Activated CD4-positive, alpha-beta T cell treated with anti-CD3 and anti-CD28 coated beads, Interleukin-2, amount 10 ng/mL, durations not matched to agents 7 days and 5 days (primary cell): ENCODE measurements around the gene PSMD8. TPM values are rescaled to one million over a fixed set of nuclear protein-coding genes. Genes with fewer than 3 reads are reported as not detected.

Experiments used
- CTCF ChIA-PET: fragments of 350-600 bp; sonication (Branson Sonifier 250); formaldehyde crosslinking; loops from one replicate; lab custom pipeline; 2021; ENCODE audit warnings: antibody characterized with exemption; lab: Charles Lee
- POLR2A ChIA-PET: fragments of 350-600 bp; sonication (Branson Sonifier 250); formaldehyde crosslinking; loops from one replicate; lab custom pipeline; 2021; ENCODE audit warnings: antibody characterized with exemption; lab: Charles Lee
- DNase-seq: peaks from one replicate; pipeline ENCODE4 v3.0.0-alpha.2; 2020
- H3K27ac Mint-ChIP-seq: one replicate; pipeline ENCODE4 v1.8.0; 2021; ENCODE audit warnings: mild to moderate bottlenecking, moderate library complexity, mixed read lengths
- H3K27me3 Mint-ChIP-seq: one replicate; pipeline ENCODE4 v1.8.0; 2021; ENCODE audit warnings: mixed read lengths
- H3K36me3 Mint-ChIP-seq: one replicate; pipeline ENCODE4 v1.8.0; 2021; ENCODE audit warnings: low read depth, mixed read lengths
- H3K4me1 Mint-ChIP-seq: one replicate; pipeline ENCODE4 v1.8.0; 2021; ENCODE audit warnings: mixed read lengths
- H3K4me3 Mint-ChIP-seq: one replicate; pipeline ENCODE4 v1.8.0; 2021; ENCODE audit warnings: mild to moderate bottlenecking, moderate library complexity, mixed read lengths
- H3K9me3 Mint-ChIP-seq: one replicate; pipeline ENCODE4 v1.8.0; 2021; ENCODE audit warnings: mixed read lengths
- total RNA-seq, 2 experiments: library from RNA; stranded (reverse); gene quantifications; one replicate each; pipeline ENCODE4 v1.2.3, GENCODE V29; 2021

PSMD8 gene
- total RNA-seq, 2 experiments from 2014 or later: 178 to 186 TPM

- Mint-ChIP-seq H3K27me3 (peaks cover 14% of the 10 kb centered on the region), H3K36me3 (peaks cover 45% of the 10 kb centered on the region), H3K9me3 (no peaks in the 10 kb centered on the region), H3K4me3 (no peak overlapping the region), H3K4me1 (peaks cover 14% of the 10 kb centered on the region), H3K27ac (no peak overlapping the region)
- ChIA-PET CTCF (interaction anchor here (0.6 to 1.9 kb wide), 4 partner anchors 8 to 19 kb away, joined by 3 to 7 read pairs (median 4); partner anchors contain the start of genes FAM98C and PSMD8), POLR2A (no interaction called here)
- DNase-seq: no peak
Observed at GRCh38 chr19:38384209-38385027, 10.0 kb downstream of the PSMD8 start.

- H3K27me3 Mint-ChIP-seq: peaks cover 19% of the 10 kb centered on the region
- peaks cover 15% of the 10 kb centered on the region for H3K4me1 Mint-ChIP-seq
- no peak for DNase-seq
- CTCF ChIA-PET: interaction anchor here (0.6 to 1.9 kb wide), 3 partner anchors 9 to 18 kb away, joined by 3 to 7 read pairs (median 4); partner anchors contain the start of genes FAM98C and PSMD8
- H3K9me3 Mint-ChIP-seq: no peaks in the 10 kb centered on the region
- H3K36me3 Mint-ChIP-seq: peaks cover 39% of the 10 kb centered on the region
- H3K27ac Mint-ChIP-seq: no peak overlapping the region
- POLR2A ChIA-PET: no interaction called here
- no peak overlapping the region for H3K4me3 Mint-ChIP-seq
Observed at GRCh38 chr19:38385057-38385803, 10.9 kb downstream of the PSMD8 start.

DNA sequence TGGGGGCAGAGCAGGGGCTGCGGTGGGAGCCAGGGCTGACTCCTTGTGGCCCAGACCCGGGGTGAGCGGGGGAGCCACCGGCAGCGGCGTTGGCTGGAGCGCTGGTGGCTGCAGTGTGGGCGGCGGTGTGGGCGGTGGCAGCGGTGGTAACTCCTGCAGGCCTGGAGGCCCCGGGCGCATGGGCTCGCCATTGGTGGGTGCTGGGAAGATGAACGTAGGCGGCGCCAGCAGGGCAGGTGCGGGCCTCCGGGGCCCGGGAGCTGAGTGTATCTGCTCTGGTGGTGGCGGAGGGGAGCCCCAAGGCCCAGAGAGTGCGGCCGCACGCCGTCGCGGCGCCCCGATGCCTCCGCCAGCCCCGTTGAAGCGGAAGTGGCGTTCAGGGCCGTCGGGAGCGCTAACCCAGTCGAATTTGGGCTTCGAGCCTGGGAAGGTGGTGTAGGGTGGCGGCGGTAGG is 11.5 kb downstream of the PSMD8 start:
- H3K27me3 Mint-ChIP-seq: peaks cover 22% of the 10 kb centered on the region
- H3K4me1 Mint-ChIP-seq: peaks cover 14% of the 10 kb centered on the region
- H3K4me3 Mint-ChIP-seq: no peak overlapping the region
- peaks cover 34% of the 10 kb centered on the region for H3K36me3 Mint-ChIP-seq
- ChIA-PET POLR2A (no interaction called here), CTCF (interaction anchor here (1.9 kb wide), 1 partner anchor 17 kb away, joined by 7 read pairs; the partner anchor contains the start of gene FAM98C)
- no peak overlapping the region for H3K27ac Mint-ChIP-seq
- DNase-seq: no peak
- H3K9me3 Mint-ChIP-seq: no peaks in the 10 kb centered on the region

DNA sequence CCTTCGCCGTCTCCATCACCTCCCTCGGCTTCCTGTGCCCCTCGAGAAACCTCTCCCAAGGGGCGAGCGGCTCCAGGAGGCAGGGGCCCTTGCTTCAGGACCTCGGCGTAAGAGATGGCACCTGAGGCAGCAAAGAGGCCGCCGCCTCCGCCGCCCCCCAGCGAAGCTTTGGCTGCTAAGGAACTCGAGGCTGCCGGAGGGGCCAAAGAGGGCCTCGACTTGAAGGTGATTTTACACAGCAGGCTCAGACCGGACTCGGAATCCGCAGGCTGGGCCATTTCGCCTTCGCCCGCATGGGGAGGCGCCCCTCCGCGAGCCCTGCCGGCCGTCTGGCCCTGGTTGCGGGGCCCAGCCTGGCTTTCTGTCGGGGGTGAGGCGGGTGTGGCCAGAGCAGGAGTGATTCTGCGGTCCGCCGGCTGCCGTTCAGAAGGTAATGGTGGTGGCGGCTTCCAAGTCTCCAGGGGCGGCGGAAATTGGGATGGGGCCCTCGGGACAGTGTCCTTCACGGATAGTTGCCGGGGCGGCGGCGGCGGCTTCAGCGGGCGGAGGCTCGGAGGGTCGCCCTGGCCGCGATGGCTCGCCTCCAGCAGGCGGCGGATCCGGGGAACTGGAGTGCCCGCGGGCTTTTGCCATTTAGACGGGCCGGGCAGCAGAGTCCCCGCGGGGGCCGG is 12.1 kb downstream of the PSMD8 start:
- Mint-ChIP-seq H3K27me3 (peaks cover 28% of the 10 kb centered on the region), H3K9me3 (no peaks in the 10 kb centered on the region), H3K4me3 (no peak overlapping the region), H3K27ac (no peak overlapping the region), H3K36me3 (peaks cover 28% of the 10 kb centered on the region), H3K4me1 (peaks cover 14% of the 10 kb centered on the region)
- no peak for DNase-seq
- POLR2A ChIA-PET: no interaction called here
- CTCF ChIA-PET: interaction anchor here (2.6 kb wide), 1 partner anchor 17 kb away, joined by 27 read pairs; the partner anchor contains the start of gene FAM98C

- H3K4me1 Mint-ChIP-seq: peaks cover 14% of the 10 kb centered on the region
- peaks cover 22% of the 10 kb centered on the region for H3K36me3 Mint-ChIP-seq
- no peak overlapping the region for H3K27ac Mint-ChIP-seq
- CTCF ChIA-PET: interaction anchor here (0.8 to 2.6 kb wide), 10 partner anchors 9 to 543 kb away, joined by 3 to 27 read pairs (median 4); partner anchors contain the start of genes CATSPERG, FAM98C, MRPS12 and PSMD8
- H3K27me3 Mint-ChIP-seq: peaks cover 30% of the 10 kb centered on the region
- H3K9me3 Mint-ChIP-seq: no peaks in the 10 kb centered on the region
- no peak for DNase-seq
- POLR2A ChIA-PET: interaction anchor here (0.6 kb wide), 1 partner anchor 72 kb away, joined by 5 read pairs; no protein-coding TSS in a partner anchor
- peak overlapping the region; percentile 76 for H3K4me3 Mint-ChIP-seq
Observed at GRCh38 chr19:38386971-38387549, 12.7 kb downstream of the PSMD8 start.

GRCh38 chr19:38387550-38388348 is 13.4 kb downstream of the PSMD8 start, which contains the start of gene GGN:
Gene GGN, minus strand, starts transcription at chr19:38388034. Its CDS starts 773 bp downstream, at chr19:38387261.
- peak; percentile 77 for DNase-seq
- H3K9me3 Mint-ChIP-seq: no peaks in the 10 kb centered on the region
- H3K27me3 Mint-ChIP-seq: peaks cover 32% of the 10 kb centered on the region
- peaks cover 14% of the 10 kb centered on the region for H3K4me1 Mint-ChIP-seq
- CTCF ChIA-PET: interaction anchor here (0.5 to 2.6 kb wide), 14 partner anchors 10 to 543 kb away, joined by 3 to 27 read pairs (median 3); partner anchors contain the start of genes CATSPERG, FAM98C, MRPS12 and PSMD8
- H3K27ac Mint-ChIP-seq: peak within 1 kb of the TSS; percentile 68
- H3K4me3 Mint-ChIP-seq: peak within 1 kb of the TSS; percentile 76
- H3K36me3 Mint-ChIP-seq: peaks cover 16% of the 10 kb centered on the region
- POLR2A ChIA-PET: interaction anchor here (0.6 kb wide), 1 partner anchor 71 kb away, joined by 5 read pairs; no protein-coding TSS in a partner anchor

- Mint-ChIP-seq H3K27me3 (peaks cover 35% of the 10 kb centered on the region), H3K27ac (peak within 1 kb of the TSS; percentile 68), H3K4me1 (peaks cover 14% of the 10 kb centered on the region), H3K4me3 (peak within 1 kb of the TSS; percentile 76), H3K36me3 (peaks cover 8% of the 10 kb centered on the region), H3K9me3 (no peaks in the 10 kb centered on the region)
- no peak for DNase-seq
- CTCF ChIA-PET: interaction anchor here (1.3 to 2.6 kb wide), 7 partner anchors 9 to 154 kb away, joined by 3 to 27 read pairs (median 7); partner anchors contain the start of genes CATSPERG, FAM98C and PSMD8
- POLR2A ChIA-PET: no interaction called here
Observed at GRCh38 chr19:38388349-38389100, 14.2 kb downstream of the PSMD8 start, which contains the start of gene SPRED3. Gene SPRED3, plus strand, starts transcription at chr19:38388697. Its CDS starts 1,606 bp downstream, at chr19:38390303.

DNA sequence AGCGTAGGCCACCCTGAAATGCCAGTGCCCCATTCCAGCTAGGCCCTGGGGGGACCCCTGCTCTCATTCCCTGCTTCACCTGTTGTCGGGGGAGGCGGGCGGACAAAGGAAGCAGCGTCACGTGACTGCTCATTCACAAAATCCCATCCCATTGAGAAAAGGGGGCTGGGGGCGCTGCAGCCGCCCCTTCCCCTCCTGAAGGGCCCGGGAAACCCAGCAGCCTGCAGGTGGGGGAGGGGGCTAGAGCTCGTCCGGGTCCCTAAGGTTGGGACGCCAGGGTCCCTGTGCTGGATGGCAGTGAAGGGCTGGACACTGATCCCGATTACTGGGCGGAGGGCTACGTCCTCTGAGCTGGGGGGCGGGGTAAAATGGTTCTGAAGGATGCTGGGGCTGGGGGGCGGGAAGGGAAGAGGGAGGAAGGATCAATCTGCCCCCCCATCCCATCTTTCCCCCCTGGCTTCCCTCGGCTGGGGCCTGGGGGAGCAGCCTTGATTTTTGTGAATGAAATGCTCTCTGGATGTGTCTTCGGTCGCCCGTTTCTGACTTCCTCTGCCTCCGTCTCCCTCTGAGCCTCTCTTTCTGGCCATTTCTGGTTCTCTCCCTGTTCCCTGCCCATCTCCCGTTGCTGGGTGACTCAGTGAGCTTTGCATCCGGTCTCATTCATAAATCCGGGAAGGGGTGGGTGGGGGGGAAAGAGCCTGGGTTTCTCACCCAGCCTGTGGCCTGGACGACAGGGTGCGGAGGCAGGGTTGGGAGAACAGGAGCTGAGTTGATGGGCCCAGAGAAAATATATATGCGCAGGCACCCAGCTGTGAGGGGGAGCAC is 14.9 kb downstream of the PSMD8 start:
- Mint-ChIP-seq H3K27me3 (peaks cover 40% of the 10 kb centered on the region), H3K36me3 (peaks cover 3% of the 10 kb centered on the region), H3K9me3 (no peaks in the 10 kb centered on the region), H3K4me3 (no peak overlapping the region), H3K4me1 (peaks cover 18% of the 10 kb centered on the region), H3K27ac (no peak overlapping the region)
- DNase-seq: no peak
- ChIA-PET CTCF (interaction anchor here (1.1 to 5.6 kb wide), 3 partner anchors 14 to 541 kb away, joined by 3 to 40 read pairs (median 27); partner anchors contain the start of genes FAM98C, MRPS12 and SARS2), POLR2A (no interaction called here)

DNA sequence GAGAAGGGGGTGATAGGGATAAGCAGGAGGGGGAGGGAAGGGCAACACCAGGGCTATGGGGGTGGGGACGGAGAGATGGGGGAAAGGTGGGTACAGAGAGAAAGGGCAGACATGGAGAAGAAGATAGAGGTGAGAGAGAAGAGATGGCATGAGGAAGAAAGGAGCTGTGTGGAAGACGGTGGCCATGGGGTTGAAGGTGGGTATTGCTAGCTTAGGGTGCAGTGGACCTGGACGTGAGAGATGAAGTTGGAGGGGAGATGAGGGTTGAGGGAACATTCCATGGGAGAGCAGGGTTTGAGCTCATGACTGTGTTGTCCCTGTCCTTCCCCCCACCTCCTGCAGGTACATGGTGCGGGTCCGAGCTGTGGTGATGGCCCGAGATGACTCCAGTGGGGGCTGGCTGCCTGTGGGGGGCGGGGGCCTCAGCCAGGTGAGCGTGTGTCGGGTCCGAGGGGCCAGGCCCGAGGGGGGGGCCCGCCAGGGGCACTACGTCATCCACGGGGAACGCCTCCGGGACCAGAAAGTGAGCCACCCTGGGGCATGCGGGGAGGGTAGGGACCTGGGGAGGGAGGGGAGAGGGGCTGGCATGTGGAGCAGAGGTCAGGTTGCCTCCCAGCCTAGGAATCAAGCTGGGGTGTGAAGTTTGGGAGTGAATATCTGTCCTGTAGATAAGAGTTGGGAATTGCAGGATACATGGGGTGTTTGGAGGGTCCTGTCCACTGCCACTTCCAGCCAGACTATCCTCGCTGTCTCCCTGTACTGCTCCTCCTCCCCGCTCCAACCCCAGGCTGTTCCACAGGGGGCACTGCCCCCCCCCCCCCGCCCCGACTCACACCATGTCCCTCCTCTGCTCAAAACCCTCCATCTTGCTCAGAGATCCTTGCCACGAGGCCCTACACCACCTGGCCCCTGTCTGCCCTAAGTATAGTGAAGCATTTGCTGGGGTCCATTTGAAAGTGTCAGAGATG is 15.9 kb downstream of the PSMD8 start:
- Mint-ChIP-seq H3K9me3 (no peaks in the 10 kb centered on the region), H3K27ac (no peak overlapping the region), H3K27me3 (peaks cover 42% of the 10 kb centered on the region), H3K4me3 (no peak overlapping the region), H3K4me1 (peaks cover 24% of the 10 kb centered on the region), H3K36me3 (peaks cover 3% of the 10 kb centered on the region)
- POLR2A ChIA-PET: interaction anchor here (0.5 kb wide), 1 partner anchor 367 kb away, joined by 3 read pairs; no protein-coding TSS in a partner anchor
- DNase-seq: no peak
- CTCF ChIA-PET: interaction anchor here (1.1 to 5.6 kb wide), 2 partner anchors 13 to 541 kb away, joined by 3 to 40 read pairs; partner anchors contain the start of genes FAM98C, MRPS12 and SARS2
